Small intestine (tissue), 7 donors: ENCODE data around the gene ZEB2. TPM values are rescaled to one million over a fixed set of nuclear protein-coding genes. Genes with fewer than 3 reads are reported as not detected.

Experiments used
- DNase-seq, 2 donors: peaks; one replicate each; pipeline versions ENCODE4 v3.0.0 to v3.0.0-alpha.2; 2013
- FAIRE-seq: peaks from 2 replicates; lab custom pipeline; 2012; peaks lifted over from hg19 to GRCh38; lab: Jason Lieb, UNC
- H3K27ac ChIP-seq, 3 donors: one replicate each; pipeline ENCODE4 v1.5.1; 2013; ENCODE audit warnings: low read length in 2 of 3, mild to moderate bottlenecking in 2 of 3, control low read depth in 1 of 3, inconsistent platforms in 1 of 3, low read depth in 1 of 3, moderate library complexity in 1 of 3
- H3K27me3 ChIP-seq, 3 donors: one replicate each; pipeline ENCODE4 v1.6.1; 2013; ENCODE audit warnings: low read length in 3 of 3, inconsistent platforms in 1 of 3; ENCODE audit not compliant: control insufficient read depth in 3 of 3, insufficient read depth in 3 of 3
- H3K36me3 ChIP-seq, 3 donors: one replicate each; pipeline ENCODE4 v1.6.1; 2013; ENCODE audit warnings: low read length in 3 of 3, inconsistent platforms in 1 of 3, low read depth in 1 of 3, mild to moderate bottlenecking in 1 of 3, moderate library complexity in 1 of 3; ENCODE audit not compliant: control insufficient read depth in 3 of 3, insufficient read depth in 2 of 3
- H3K4me1 ChIP-seq, 3 donors: one replicate each; pipeline ENCODE4 v1.6.1; 2013; ENCODE audit warnings: low read length in 2 of 3, inconsistent platforms in 1 of 3, low read depth in 1 of 3, mild to moderate bottlenecking in 1 of 3, moderate library complexity in 1 of 3; ENCODE audit not compliant: control insufficient read depth in 3 of 3, insufficient read depth in 2 of 3
- H3K4me3 ChIP-seq, 3 donors: one replicate each; pipeline ENCODE4 v1.5.1; 2013; ENCODE audit warnings: low read length in 3 of 3, control low read depth in 1 of 3, inconsistent platforms in 1 of 3, low read depth in 1 of 3, mild to moderate bottlenecking in 1 of 3, moderate library complexity in 1 of 3
- H3K9me3 ChIP-seq, 2 donors: one replicate each; pipeline ENCODE4 v1.6.1; 2013; ENCODE audit warnings: low read depth in 1 of 2, low read length in 1 of 2; ENCODE audit not compliant: control insufficient read depth in 2 of 2, insufficient read depth in 1 of 2
- WGBS, 3 donors: extraction: QIAGEN DNeasy Blood & Tissue Kit; methylation state at CpG; one replicate each; pipeline ENCODE4 v1.1.7; 2013; 5-methylcytosine and 5-hydroxymethylcytosine counted together
- polyA plus RNA-seq, 4 donors: library from polyadenylated mRNA; stranded (reverse) in 3 of 4; unstranded in 1 of 4; fragments of 200-250 nt in 3 of 4; fragments of 120-200 nt in 1 of 4; gene quantifications; one replicate each; pipeline versions ENCODE4 v1.2.1 to v1.2.3, GENCODE V29; 2013
- donor health status: healthy with polysubstance abuse.
- donor health status: control.
- donor health status: control.
- donor health status: Bipolar disorder and iron deficiency.
- donor health status: healthy.

The ZEB2 gene
- polyA plus RNA-seq, 4 donors: 2.0 to 30.9 (median 15.3) TPM

GRCh38 chr2:144514616-144515091 lies 5.3 kb downstream of the ZEB2 start:
- H3K27me3 ChIP-seq: peaks cover 1 to 88% (median 4%) of the 10 kb centered on the region in 3 donors

GRCh38 chr2:144513388-144514101 lies 6.4 kb downstream of the ZEB2 start:
- H3K4me1 ChIP-seq: no peaks in the 10 kb centered on the region
- peaks cover 2 to 87% (median 4%) of the 10 kb centered on the region in 3 donors for H3K27me3 ChIP-seq
- H3K27ac ChIP-seq: peak overlapping the region; percentile 55 to 81 (median 68)
- peaks cover 0 to 6% (median 0%) of the 10 kb centered on the region in 3 donors for H3K36me3 ChIP-seq
- 8 to 23% (median 17%) methylated on average over 17 to 18 of the region's 18 CpGs for WGBS, 3 donors
- DNase-seq (no peak), FAIRE-seq (no peak)
- no peaks in the 10 kb centered on the region for H3K9me3 ChIP-seq
- peak overlapping the region in 2 of 3 donors; percentile 8 to 27 for H3K4me3 ChIP-seq

More at GRCh38 chr2:144514616-144515091, 5.3 kb downstream of the ZEB2 start:
- no peaks in the 10 kb centered on the region for H3K9me3 ChIP-seq
- no peak for FAIRE-seq
- 23 to 38% (median 23%) methylated on average over 6 of the region's 6 CpGs for WGBS, 3 donors
- H3K36me3 ChIP-seq: peaks cover 0 to 6% (median 0%) of the 10 kb centered on the region in 3 donors
- peak overlapping the region in 1 of 3 donors; percentile 50 for H3K4me3 ChIP-seq
- H3K4me1 ChIP-seq: no peaks in the 10 kb centered on the region
- H3K27ac ChIP-seq: peak overlapping the region; percentile 68 to 94 (median 72)
- peak in 1 of 2 donors; percentile 13 for DNase-seq

GRCh38 chr2:144512891-144513351 lies 7.0 kb downstream of the ZEB2 start:
- FAIRE-seq (no peak), DNase-seq (no peak)
- 14 to 36% (median 16%) methylated on average over 5 of the region's 5 CpGs for WGBS, 3 donors
- peaks cover 2 to 87% (median 4%) of the 10 kb centered on the region in 3 donors for H3K27me3 ChIP-seq
- no peaks in the 10 kb centered on the region for H3K9me3 ChIP-seq
- peaks cover 0 to 6% (median 0%) of the 10 kb centered on the region in 3 donors for H3K36me3 ChIP-seq
- peak overlapping the region in 1 of 3 donors; percentile 27 for H3K4me3 ChIP-seq
- no peaks in the 10 kb centered on the region for H3K4me1 ChIP-seq
- peak overlapping the region in 2 of 3 donors; percentile 68 to 81 for H3K27ac ChIP-seq

- H3K36me3 ChIP-seq: peaks cover 0 to 6% (median 0%) of the 10 kb centered on the region in 3 donors
- 25 to 40% (median 27%) methylated on average over 3 of the region's 3 CpGs for WGBS, 3 donors
- DNase-seq: no peak
- no peak for FAIRE-seq
- H3K4me3 ChIP-seq: peak overlapping the region in 1 of 3 donors; percentile 27
- H3K27me3 ChIP-seq: peaks cover 2 to 85% (median 4%) of the 10 kb centered on the region in 3 donors
- H3K9me3 ChIP-seq: no peaks in the 10 kb centered on the region
- peak overlapping the region in 2 of 3 donors; percentile 68 to 81 for H3K27ac ChIP-seq
- no peaks in the 10 kb centered on the region for H3K4me1 ChIP-seq
Observed at GRCh38 chr2:144512470-144512869, 7.4 kb downstream of the ZEB2 start.

- Histone ChIP-seq H3K4me1 (no peaks in the 10 kb centered on the region), H3K27ac (peak overlapping the region in 2 of 3 donors; percentile 52 to 68), H3K27me3 (peaks cover 2 to 80% (median 4%) of the 10 kb centered on the region in 3 donors), H3K9me3 (no peaks in the 10 kb centered on the region), H3K36me3 (peaks cover 0 to 6% (median 0%) of the 10 kb centered on the region in 3 donors), H3K4me3 (no peak overlapping the region)
- no peak for FAIRE-seq
- 8 to 35% (median 16%) methylated on average over 3 of the region's 3 CpGs for WGBS, 3 donors
- DNase-seq: no peak
Observed at GRCh38 chr2:144511937-144512336, 8.0 kb downstream of the ZEB2 start.

GRCh38 chr2:144511226-144511810 lies 8.6 kb downstream of the ZEB2 start:
- 19 to 33% (median 25%) methylated on average over 3 of the region's 3 CpGs for WGBS, 3 donors
- no peaks in the 10 kb centered on the region for H3K9me3 ChIP-seq
- H3K27ac ChIP-seq: peak overlapping the region; percentile 55 to 89 (median 68)
- peaks cover 0 to 78% (median 2%) of the 10 kb centered on the region in 3 donors for H3K27me3 ChIP-seq
- no peak overlapping the region for H3K4me3 ChIP-seq
- H3K36me3 ChIP-seq: peaks cover 0 to 6% (median 0%) of the 10 kb centered on the region in 3 donors
- no peaks in the 10 kb centered on the region for H3K4me1 ChIP-seq
- DNase-seq (no peak), FAIRE-seq (no peak)

- H3K4me1 ChIP-seq: no peaks in the 10 kb centered on the region
- H3K27me3 ChIP-seq: peaks cover 0 to 72% (median 2%) of the 10 kb centered on the region in 3 donors
- H3K36me3 ChIP-seq: peaks cover 0 to 6% (median 0%) of the 10 kb centered on the region in 3 donors
- no peaks in the 10 kb centered on the region for H3K9me3 ChIP-seq
- H3K4me3 ChIP-seq: peak overlapping the region in 1 of 3 donors; percentile 4
- no peak for FAIRE-seq
- H3K27ac ChIP-seq: peak overlapping the region; percentile 68 to 89 (median 73)
- 22 to 31% (median 29%) methylated on average over 15 of the region's 15 CpGs for WGBS, 3 donors
- DNase-seq: no peak
Observed at GRCh38 chr2:144510294-144510991, 9.5 kb downstream of the ZEB2 start.

GRCh38 chr2:144509879-144510221 lies 10.1 kb downstream of the ZEB2 start:
- FAIRE-seq (no peak), DNase-seq (no peak)
- 23 to 39% (median 33%) methylated on average over 3 of the region's 3 CpGs for WGBS, 3 donors
- Histone ChIP-seq H3K27me3 (peaks cover 0 to 70% (median 2%) of the 10 kb centered on the region in 3 donors), H3K27ac (peak overlapping the region in 2 of 3 donors; percentile 68 to 89), H3K9me3 (no peaks in the 10 kb centered on the region), H3K4me3 (no peak overlapping the region), H3K4me1 (no peaks in the 10 kb centered on the region), H3K36me3 (peaks cover 0 to 5% (median 0%) of the 10 kb centered on the region in 3 donors)
